NB4 (cell line): ENCODE results near the gene PIP5K1B.

Experiments
- CTCF ChIP-seq: IDR thresholded peaks from one replicate; pipeline ENCODE4 v1.5.1; 2012; ENCODE audit warnings: low read depth, low read length
- MYC ChIP-seq: IDR thresholded peaks from 2 replicates; pipeline ENCODE4 v1.6.1; 2011; ENCODE audit warnings: low read depth, low read length

DNA sequence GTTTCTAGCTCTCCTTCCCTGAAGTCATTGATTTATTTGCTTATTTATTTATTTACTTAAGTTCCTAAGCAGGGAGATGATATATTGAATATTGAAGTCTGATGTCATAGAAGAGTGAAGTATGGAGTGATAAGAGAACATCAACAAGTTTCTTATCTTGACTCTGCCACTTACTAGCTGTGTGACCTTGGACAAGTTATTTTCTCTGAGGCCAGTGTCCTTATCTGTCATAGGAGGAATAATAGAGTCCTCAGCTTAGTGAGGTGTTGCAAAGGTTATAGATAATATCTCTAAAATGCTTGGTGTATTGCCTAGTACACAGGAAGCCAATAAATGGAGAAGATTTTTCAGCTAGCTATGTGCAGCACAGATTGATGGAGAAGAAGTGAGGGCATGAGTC, 32.4 kb upstream of the PIP5K1B start:
- TF ChIP-seq CTCF (no peak), MYC (no peak)
